ENCODE data around the gene PTPRT. TPM values are rescaled to one million over a fixed set of nuclear protein-coding genes. Genes with fewer than 3 reads are reported as not detected.

PTPRT gene
- total and polyA plus RNA-seq, 10 of the 15 experiments (the other 5 are each of a cell fraction or from before 2014, with no cell fraction given), result not detected

DNA sequence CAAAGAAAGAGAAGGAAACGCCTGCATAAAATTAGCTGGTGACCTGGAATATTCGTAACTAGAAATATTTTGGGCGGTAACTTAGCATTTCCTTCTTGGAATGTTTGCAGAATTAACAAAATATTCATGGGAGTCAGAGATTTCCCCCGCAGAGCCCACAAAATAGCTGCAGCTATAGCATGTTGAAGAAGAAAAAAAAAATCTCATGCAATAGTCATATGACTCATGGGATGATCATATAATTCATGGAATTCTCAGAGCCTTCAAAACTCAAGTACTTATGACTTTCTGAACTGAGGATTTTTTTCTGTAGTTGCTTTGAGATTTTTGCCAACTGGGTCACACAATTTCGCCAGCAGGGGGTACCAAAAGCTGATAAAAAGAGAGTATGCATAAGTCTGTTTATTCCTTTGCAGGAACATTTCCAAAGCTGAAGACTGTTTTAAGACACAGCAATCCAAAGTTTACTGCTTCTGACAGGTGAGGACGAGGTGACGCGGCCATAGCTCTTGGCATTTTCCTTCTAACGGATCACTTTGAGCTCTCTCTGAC, 985.5 kb downstream of the PTPRT start:
- no peak for FAIRE-seq
- BruUV-seq (replicated peaks), result no TSS peak

More for the DNA sequence above, 985.5 kb downstream of the PTPRT start:
- DNase-seq (ENCODE audit: low read depth, low spot score) (no peak), ATAC-seq (no peak)
- ChIA-PET POLR2A (no interaction called here), SMC1A (ENCODE audit: uncharacterized antibody, unreplicated experiment) (interaction anchor here (0.6 kb wide), 1 partner anchor 927 kb away, joined by 3 read pairs; no protein-coding TSS in a partner anchor), CTCF (interaction anchor here (0.9 to 1.4 kb wide), 3 partner anchors 16 to 465 kb away, joined by 3 to 6 read pairs (median 4); no protein-coding TSS in a partner anchor), RAD21 (ENCODE audit: unreplicated experiment) (no interaction called here)
- Histone ChIP-seq H3K4me3 (no peak overlapping the region), H2AFZ (ENCODE audit: control insufficient read depth, low read depth, low read length) (no peak overlapping the region), H3K4me2 (ENCODE audit: control insufficient read depth, insufficient read depth) (no peak overlapping the region), H3K9ac (ENCODE audit: control insufficient read depth, insufficient read depth, low read length) (no peak overlapping the region), H3K4me1 (ENCODE audit: control insufficient read depth, insufficient read depth, low read length) (no peaks in the 10 kb centered on the region), H3K27ac (ENCODE audit: control insufficient read depth, insufficient read depth) (no peak overlapping the region), H3K9me3 (replicated peaks; ENCODE audit: control insufficient read depth, insufficient read depth, low read length) (no peaks in the 10 kb centered on the region), H4K20me1 (ENCODE audit: control insufficient read depth, insufficient read depth) (no peaks in the 10 kb centered on the region), H3K79me2 (ENCODE audit: control insufficient read depth, insufficient read depth, low read length) (no peaks in the 10 kb centered on the region), H3K27me3 (replicated peaks in 1 of 2; ENCODE audit: control insufficient read depth in 2 of 2, insufficient read depth in 2 of 2, low read length in 1 of 2) (no peaks in the 10 kb centered on the region), H3K36me3 (ENCODE audit: control insufficient read depth in 2 of 2, insufficient read depth in 2 of 2, low read length in 1 of 2) (no peaks in the 10 kb centered on the region)
- intact Hi-C loops (cut with micrococcal nuclease; ENCODE audit: unreplicated experiment), result loop anchor here (1.0 kb wide), 1 partner anchor 327 kb away; no protein-coding TSS in a partner anchor
- TF ChIP-seq CEBPB (IDR thresholded peaks at IDR 0.05; ENCODE audit: borderline replicate concordance in 1 of 2, low read depth in 2 of 2, low read length in 2 of 2) (no peak), POU2F2 (IDR thresholded peaks at IDR 0.05; ENCODE audit: borderline replicate concordance, low read depth, low read length) (no peak), SIX5 (IDR thresholded peaks at IDR 0.05; ENCODE audit: low read depth, low read length, severe bottlenecking) (no peak), MEF2B (IDR thresholded peaks at IDR 0.05; ENCODE audit: partially characterized antibody, poor library complexity, severe bottlenecking) (no peak), YBX1 (IDR thresholded peaks at IDR 0.05) (no peak), GATAD2B (conservative IDR thresholded peaks at IDR 0.05; ENCODE audit: low read depth) (no peak), RAD21 (IDR thresholded peaks at IDR 0.05; ENCODE audit: insufficient read depth, low read depth, low read length) (peak; percentile 17; the same call in 1 of the 2 replicates), BACH1 (IDR thresholded peaks at IDR 0.05; ENCODE audit: borderline replicate concordance) (no peak)
- TF ChIP-seq, protein P1, sequence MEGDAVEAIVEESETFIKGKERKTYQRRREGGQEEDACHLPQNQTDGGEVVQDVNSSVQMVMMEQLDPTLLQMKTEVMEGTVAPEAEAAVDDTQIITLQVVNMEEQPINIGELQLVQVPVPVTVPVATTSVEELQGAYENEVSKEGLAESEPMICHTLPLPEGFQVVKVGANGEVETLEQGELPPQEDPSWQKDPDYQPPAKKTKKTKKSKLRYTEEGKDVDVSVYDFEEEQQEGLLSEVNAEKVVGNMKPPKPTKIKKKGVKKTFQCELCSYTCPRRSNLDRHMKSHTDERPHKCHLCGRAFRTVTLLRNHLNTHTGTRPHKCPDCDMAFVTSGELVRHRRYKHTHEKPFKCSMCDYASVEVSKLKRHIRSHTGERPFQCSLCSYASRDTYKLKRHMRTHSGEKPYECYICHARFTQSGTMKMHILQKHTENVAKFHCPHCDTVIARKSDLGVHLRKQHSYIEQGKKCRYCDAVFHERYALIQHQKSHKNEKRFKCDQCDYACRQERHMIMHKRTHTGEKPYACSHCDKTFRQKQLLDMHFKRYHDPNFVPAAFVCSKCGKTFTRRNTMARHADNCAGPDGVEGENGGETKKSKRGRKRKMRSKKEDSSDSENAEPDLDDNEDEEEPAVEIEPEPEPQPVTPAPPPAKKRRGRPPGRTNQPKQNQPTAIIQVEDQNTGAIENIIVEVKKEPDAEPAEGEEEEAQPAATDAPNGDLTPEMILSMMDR (IDR thresholded peaks at IDR 0.05 in 2 of 3, conservative IDR thresholded peaks at IDR 0.05 in 1 of 3; ENCODE audit: control insufficient read depth in 2 of 3, extremely low read depth in 1 of 3, insufficient read depth in 1 of 3, low read depth in 3 of 3, low read length in 3 of 3), result peak in 2 of 3 experiments; percentile 22; a peak in 2 of 6 replicates
- TF ChIP-seq, protein P2, sequence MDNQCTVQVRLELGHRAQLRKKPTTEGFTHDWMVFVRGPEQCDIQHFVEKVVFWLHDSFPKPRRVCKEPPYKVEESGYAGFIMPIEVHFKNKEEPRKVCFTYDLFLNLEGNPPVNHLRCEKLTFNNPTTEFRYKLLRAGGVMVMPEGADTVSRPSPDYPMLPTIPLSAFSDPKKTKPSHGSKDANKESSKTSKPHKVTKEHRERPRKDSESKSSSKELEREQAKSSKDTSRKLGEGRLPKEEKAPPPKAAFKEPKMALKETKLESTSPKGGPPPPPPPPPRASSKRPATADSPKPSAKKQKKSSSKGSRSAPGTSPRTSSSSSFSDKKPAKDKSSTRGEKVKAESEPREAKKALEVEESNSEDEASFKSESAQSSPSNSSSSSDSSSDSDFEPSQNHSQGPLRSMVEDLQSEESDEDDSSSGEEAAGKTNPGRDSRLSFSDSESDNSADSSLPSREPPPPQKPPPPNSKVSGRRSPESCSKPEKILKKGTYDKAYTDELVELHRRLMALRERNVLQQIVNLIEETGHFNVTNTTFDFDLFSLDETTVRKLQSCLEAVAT (IDR thresholded peaks at IDR 0.05), result no peak
- TF ChIP-seq, protein P3, sequence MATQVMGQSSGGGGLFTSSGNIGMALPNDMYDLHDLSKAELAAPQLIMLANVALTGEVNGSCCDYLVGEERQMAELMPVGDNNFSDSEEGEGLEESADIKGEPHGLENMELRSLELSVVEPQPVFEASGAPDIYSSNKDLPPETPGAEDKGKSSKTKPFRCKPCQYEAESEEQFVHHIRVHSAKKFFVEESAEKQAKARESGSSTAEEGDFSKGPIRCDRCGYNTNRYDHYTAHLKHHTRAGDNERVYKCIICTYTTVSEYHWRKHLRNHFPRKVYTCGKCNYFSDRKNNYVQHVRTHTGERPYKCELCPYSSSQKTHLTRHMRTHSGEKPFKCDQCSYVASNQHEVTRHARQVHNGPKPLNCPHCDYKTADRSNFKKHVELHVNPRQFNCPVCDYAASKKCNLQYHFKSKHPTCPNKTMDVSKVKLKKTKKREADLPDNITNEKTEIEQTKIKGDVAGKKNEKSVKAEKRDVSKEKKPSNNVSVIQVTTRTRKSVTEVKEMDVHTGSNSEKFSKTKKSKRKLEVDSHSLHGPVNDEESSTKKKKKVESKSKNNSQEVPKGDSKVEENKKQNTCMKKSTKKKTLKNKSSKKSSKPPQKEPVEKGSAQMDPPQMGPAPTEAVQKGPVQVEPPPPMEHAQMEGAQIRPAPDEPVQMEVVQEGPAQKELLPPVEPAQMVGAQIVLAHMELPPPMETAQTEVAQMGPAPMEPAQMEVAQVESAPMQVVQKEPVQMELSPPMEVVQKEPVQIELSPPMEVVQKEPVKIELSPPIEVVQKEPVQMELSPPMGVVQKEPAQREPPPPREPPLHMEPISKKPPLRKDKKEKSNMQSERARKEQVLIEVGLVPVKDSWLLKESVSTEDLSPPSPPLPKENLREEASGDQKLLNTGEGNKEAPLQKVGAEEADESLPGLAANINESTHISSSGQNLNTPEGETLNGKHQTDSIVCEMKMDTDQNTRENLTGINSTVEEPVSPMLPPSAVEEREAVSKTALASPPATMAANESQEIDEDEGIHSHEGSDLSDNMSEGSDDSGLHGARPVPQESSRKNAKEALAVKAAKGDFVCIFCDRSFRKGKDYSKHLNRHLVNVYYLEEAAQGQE (IDR thresholded peaks at IDR 0.05; ENCODE audit: low read depth, low read length), result no peak
- in situ Hi-C loops (cut with MboI), result no loop called here
- WGBS (ENCODE audit: insufficient coverage, insufficient replicate concordance, low lambda C conversion rate, missing lambda C conversion rate), result 27% methylated on average over 9 of the region's 9 CpGs
